Upper lobe of left lung (tissue), 6 donors: Measurements from ENCODE around the gene PTPRJ. TPM values are rescaled to one million over a fixed set of nuclear protein-coding genes. Genes with fewer than 3 reads are reported as not detected.

Source experiments
- ATAC-seq, 2 donors: fragments of 200-7000 bp; cut with Tn5 transposase; one replicate each; pipeline ENCODE4 v1.9.1; 2022; ENCODE audit warnings: mild to moderate bottlenecking in 2 of 2, moderate library complexity in 2 of 2; ENCODE audit not compliant: low FRiP score in 2 of 2
- DNase-seq, 2 donors: peaks; one replicate each; pipeline ENCODE4 v3.0.0-alpha.2; 2019 to 2020
- H3K27ac ChIP-seq, 4 donors: fragments of 200-600 bp; sonication (generic); one replicate each; pipeline ENCODE4 v1.5.1; 2016 to 2019
- H3K27me3 ChIP-seq, 4 donors: fragments of 200-600 bp; sonication (generic); one replicate each; pipeline ENCODE4 v1.5.1; 2017 to 2019
- H3K36me3 ChIP-seq, 4 donors: fragments of 200-600 bp; sonication (generic); one replicate each; pipeline ENCODE4 v1.5.1; 2016 to 2019
- H3K4me1 ChIP-seq, 4 donors: fragments of 200-600 bp; sonication (generic); one replicate each; pipeline ENCODE4 v1.5.1; 2018 to 2019
- H3K4me3 ChIP-seq, 4 donors: fragments of 200-600 bp; sonication (generic); one replicate each; pipeline ENCODE4 v1.5.1; 2017 to 2019; ENCODE audit warnings: mild to moderate bottlenecking in 2 of 4, moderate library complexity in 1 of 4
- H3K9me3 ChIP-seq, 4 donors: fragments of 200-600 bp; sonication (generic); one replicate each; pipeline ENCODE4 v1.5.1; 2018 to 2019
- EP300 ChIP-seq, 4 donors: sonication (generic); formaldehyde crosslinking; IDR thresholded peaks; one replicate each; pipeline ENCODE4 v1.5.1; 2017; ENCODE audit warnings: antibody characterized with exemption in 4 of 4, control low read depth in 2 of 4
- POLR2A ChIP-seq, 4 donors: fragments of 450-650 bp; IDR thresholded peaks; one replicate each; pipeline ENCODE4 v1.5.1; 2016 to 2017; ENCODE audit warnings: antibody characterized with exemption in 4 of 4, mild to moderate bottlenecking in 2 of 4
- POLR2AphosphoS5 ChIP-seq, 2 donors: sonication (generic); formaldehyde crosslinking; IDR thresholded peaks; one replicate each; pipeline ENCODE4 v1.5.1; 2017; ENCODE audit warnings: antibody characterized with exemption in 2 of 2
- WGBS, 2 donors: methylation state at CpG; one replicate each; pipeline ENCODE4 v1.1.5; 2017 to 2018; 5-methylcytosine and 5-hydroxymethylcytosine counted together
- total RNA-seq, 6 donors: library from RNA; depleted of rRNA in 4 of 6; stranded (reverse); fragments of >200 nt in 4 of 6; gene quantifications; one replicate each; pipeline versions ENCODE4 v1.1.0 to v1.2.1, GENCODE V29; 2016 to 2021
- TF ChIP-seq, protein P1 (sequence below), 6 experiments: fragments of 450-650 bp in 4 of 6; fragments of 200-600 bp in 2 of 6; sonication (generic) in 2 of 6; IDR thresholded peaks; one replicate each; pipeline ENCODE4 v1.5.1; 2016 to 2019; ENCODE audit warnings: antibody characterized with exemption in 6 of 6
- donor health status: DM: no; HTN: no; CAD: no; lungs with moderate emphysema.
- donor health status: DM: no; HTN: yes; CAD: no; lungs with severe emphysema.

The PTPRJ gene
- total RNA-seq, 6 donors from 2014 or later: 17.9 to 50.4 (median 32.9) TPM

DNA sequence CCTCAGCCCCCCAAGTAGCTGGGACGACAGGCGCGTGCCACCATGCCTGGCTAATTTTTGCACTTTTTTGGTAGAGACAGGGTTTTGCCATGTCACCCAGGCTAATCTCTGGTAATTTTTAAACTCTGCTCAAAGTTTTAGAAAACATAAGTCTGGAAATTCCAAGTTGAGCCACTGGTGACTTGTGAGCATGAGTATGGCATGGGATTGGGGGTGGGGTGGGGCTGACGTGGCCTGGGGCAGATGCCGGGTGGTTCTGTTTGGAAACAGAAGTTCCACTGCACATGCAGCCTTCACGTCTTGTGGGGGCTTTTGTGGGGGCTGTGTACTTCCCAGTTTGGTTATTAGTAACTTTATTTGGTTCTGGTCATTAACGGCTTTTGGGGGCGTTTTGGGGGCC, 67.3 kb downstream of the PTPRJ start:
- H3K27ac ChIP-seq: peak overlapping the region in 2 of 4 donors; percentile 30 to 46
- H3K4me3 ChIP-seq: no peak overlapping the region
- TF ChIP-seq POLR2A (IDR thresholded peaks at IDR 0.05) (no peak), EP300 (IDR thresholded peaks at IDR 0.05) (no peak), POLR2AphosphoS5 (IDR thresholded peaks at IDR 0.05) (no peak)
- TF ChIP-seq, protein P1, sequence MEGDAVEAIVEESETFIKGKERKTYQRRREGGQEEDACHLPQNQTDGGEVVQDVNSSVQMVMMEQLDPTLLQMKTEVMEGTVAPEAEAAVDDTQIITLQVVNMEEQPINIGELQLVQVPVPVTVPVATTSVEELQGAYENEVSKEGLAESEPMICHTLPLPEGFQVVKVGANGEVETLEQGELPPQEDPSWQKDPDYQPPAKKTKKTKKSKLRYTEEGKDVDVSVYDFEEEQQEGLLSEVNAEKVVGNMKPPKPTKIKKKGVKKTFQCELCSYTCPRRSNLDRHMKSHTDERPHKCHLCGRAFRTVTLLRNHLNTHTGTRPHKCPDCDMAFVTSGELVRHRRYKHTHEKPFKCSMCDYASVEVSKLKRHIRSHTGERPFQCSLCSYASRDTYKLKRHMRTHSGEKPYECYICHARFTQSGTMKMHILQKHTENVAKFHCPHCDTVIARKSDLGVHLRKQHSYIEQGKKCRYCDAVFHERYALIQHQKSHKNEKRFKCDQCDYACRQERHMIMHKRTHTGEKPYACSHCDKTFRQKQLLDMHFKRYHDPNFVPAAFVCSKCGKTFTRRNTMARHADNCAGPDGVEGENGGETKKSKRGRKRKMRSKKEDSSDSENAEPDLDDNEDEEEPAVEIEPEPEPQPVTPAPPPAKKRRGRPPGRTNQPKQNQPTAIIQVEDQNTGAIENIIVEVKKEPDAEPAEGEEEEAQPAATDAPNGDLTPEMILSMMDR (IDR thresholded peaks at IDR 0.05): no peak
- ATAC-seq (no peak), DNase-seq (peak in 1 of 2 donors; percentile 43)
- H3K4me1 ChIP-seq: peaks cover 19 to 55% (median 44%) of the 10 kb centered on the region in 4 donors
- H3K27me3 ChIP-seq: no peaks in the 10 kb centered on the region
- 80 to 82% methylated on average over 8 of the region's 8 CpGs for WGBS, 2 donors
- H3K9me3 ChIP-seq: no peaks in the 10 kb centered on the region
- no peaks in the 10 kb centered on the region for H3K36me3 ChIP-seq

DNA sequence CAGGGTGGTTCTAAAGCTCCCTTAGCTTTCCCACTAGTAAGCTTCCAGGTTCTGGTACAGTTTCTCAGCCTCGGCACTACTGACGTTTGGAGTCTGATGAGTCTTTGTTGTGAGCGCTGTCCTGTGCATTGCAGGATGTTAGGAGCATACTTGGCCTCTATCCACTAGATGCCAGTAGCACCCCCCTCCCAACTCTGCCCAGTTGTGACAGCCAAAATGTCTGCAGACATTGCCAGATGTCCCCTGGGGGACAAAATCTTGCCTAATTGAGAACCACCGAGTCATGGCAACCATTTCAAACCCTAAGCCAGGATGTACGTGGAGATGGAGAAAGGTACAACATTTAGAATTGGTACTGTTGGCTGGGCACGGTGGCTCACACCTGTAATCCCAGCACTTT, 68.7 kb downstream of the PTPRJ start:
- ATAC-seq: no peak
- no peak for DNase-seq

DNA sequence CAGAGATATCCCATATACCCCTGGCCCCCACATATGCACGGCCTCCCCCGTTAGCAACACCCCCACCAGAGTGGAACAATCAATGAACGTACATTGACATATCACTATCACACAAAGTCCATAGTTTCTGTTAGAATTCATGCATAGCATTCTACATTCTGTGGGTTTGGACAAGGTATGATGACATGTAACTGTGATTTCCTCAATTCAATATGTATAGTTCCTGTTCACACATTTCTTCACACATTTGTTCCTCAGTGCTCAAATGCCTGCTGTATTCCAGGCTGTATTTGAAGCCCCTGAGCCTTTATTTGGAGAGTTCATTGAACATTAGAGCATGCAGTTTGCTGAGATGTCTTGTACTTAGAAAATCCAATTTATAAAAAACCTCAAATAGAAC, 69.9 kb downstream of the PTPRJ start:
- Histone ChIP-seq H3K27ac (peak overlapping the region in 3 of 4 donors; percentile 40 to 62 (median 50)), H3K9me3 (no peaks in the 10 kb centered on the region), H3K27me3 (no peaks in the 10 kb centered on the region), H3K36me3 (no peaks in the 10 kb centered on the region), H3K4me1 (peaks cover 36 to 65% (median 55%) of the 10 kb centered on the region in 4 donors), H3K4me3 (no peak overlapping the region)
- DNase-seq (no peak), ATAC-seq (peak in 1 of 2 donors; percentile 63)
- 71 to 72% methylated on average over 3 of the region's 3 CpGs for WGBS, 2 donors
- TF ChIP-seq EP300 (IDR thresholded peaks at IDR 0.05): no peak
- TF ChIP-seq POLR2AphosphoS5 (IDR thresholded peaks at IDR 0.05): no peak
- TF ChIP-seq POLR2A (IDR thresholded peaks at IDR 0.05): no peak
- TF ChIP-seq, protein P1 (IDR thresholded peaks at IDR 0.05): no peak

More for the DNA sequence above, 68.7 kb downstream of the PTPRJ start:
- Histone ChIP-seq H3K36me3 (no peaks in the 10 kb centered on the region), H3K27ac (peak overlapping the region in 1 of 4 donors; percentile 32), H3K4me1 (peaks cover 23 to 57% (median 45%) of the 10 kb centered on the region in 4 donors), H3K9me3 (no peaks in the 10 kb centered on the region), H3K4me3 (no peak overlapping the region), H3K27me3 (no peaks in the 10 kb centered on the region)
- TF ChIP-seq POLR2AphosphoS5 (IDR thresholded peaks at IDR 0.05) (no peak), POLR2A (IDR thresholded peaks at IDR 0.05) (no peak), EP300 (IDR thresholded peaks at IDR 0.05) (no peak)
- TF ChIP-seq, protein P1 (IDR thresholded peaks at IDR 0.05): no peak
- WGBS, 2 donors: 80 to 98% methylated on average over 3 to 6 of the region's 6 CpGs

DNA sequence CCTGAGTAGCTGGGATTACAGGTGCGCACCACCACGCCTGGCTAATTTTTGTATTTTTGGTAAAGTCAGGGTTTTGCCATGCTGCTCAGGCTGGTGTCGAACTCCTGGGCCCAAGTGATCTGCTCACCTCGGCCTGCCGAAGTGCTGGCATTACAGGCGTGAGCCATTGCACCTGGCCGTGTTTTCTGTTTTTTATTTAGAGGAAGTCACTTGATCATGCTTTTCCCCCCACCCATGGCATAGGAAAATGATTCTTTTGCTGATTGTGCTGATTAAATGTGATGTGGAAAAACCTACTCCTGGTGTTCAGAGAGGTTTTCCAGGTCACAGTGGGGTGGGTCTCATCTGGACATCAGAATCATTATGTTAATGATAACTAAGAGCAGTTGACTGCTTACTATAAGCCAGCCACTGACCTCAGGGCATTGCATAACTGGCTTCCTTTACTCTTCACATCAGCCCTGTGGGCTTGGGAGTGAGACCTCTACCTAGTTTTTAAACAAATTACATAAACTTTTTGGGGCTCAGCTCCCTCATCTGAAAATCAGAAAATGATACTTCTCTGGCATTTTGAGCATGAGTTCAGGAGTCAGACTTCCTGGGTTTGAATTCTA, 71.0 kb downstream of the PTPRJ start:
- no peak for TF ChIP-seq POLR2A (IDR thresholded peaks at IDR 0.05)
- TF ChIP-seq, protein P1 (IDR thresholded peaks at IDR 0.05): no peak
- 68 to 90% methylated on average over 7 of the region's 7 CpGs for WGBS, 2 donors
- Histone ChIP-seq H3K4me3 (no peak overlapping the region), H3K27me3 (no peaks in the 10 kb centered on the region), H3K36me3 (no peaks in the 10 kb centered on the region), H3K9me3 (no peaks in the 10 kb centered on the region), H3K4me1 (peaks cover 40 to 75% (median 63%) of the 10 kb centered on the region in 4 donors), H3K27ac (peak overlapping the region; percentile 2 to 62 (median 29))
- no peak for ATAC-seq
- peak in 1 of 2 donors; percentile 49 for DNase-seq
